Adrenal gland (tissue), 12 donors: ENCODE measurements around the gene LATS2. TPM values are rescaled to one million over a fixed set of nuclear protein-coding genes. Genes with fewer than 3 reads are reported as not detected.

Experiments
- DNase-seq, 7 donors: peaks; one replicate each; pipeline ENCODE4 v3.0.0-alpha.2; 2019 to 2020
- H3K27ac ChIP-seq, 5 donors: fragments of 200-600 bp; sonication (generic) in 4 of 5; 1 replicate in 3 of 5; 2 replicates in 2 of 5; pipeline versions ENCODE4 v1.5.1 to v1.8.0; 2016 to 2020; ENCODE audit warnings: mild to moderate bottlenecking in 1 of 5
- H3K27me3 ChIP-seq: fragments of 200-600 bp; 2 replicates; pipeline ENCODE4 v1.8.0; 2021
- H3K36me3 ChIP-seq, 2 donors: fragments of 200-600 bp; replicated peaks in 1 of 2; 1 replicate in 1 of 2; 2 replicates in 1 of 2; pipeline versions ENCODE4 v1.5.1 to v1.8.0; 2018 to 2022
- H3K4me1 ChIP-seq, 2 donors: fragments of 200-600 bp; replicated peaks in 1 of 2; 1 replicate in 1 of 2; 2 replicates in 1 of 2; pipeline versions ENCODE4 v1.5.1 to v1.8.0; 2018 to 2021
- H3K4me3 ChIP-seq, 4 donors: fragments of 200-600 bp; sonication (generic) in 3 of 4; one replicate each; pipeline ENCODE4 v1.5.1; 2016 to 2018
- H3K9me3 ChIP-seq, 3 donors: fragments of 200-600 bp; sonication (generic) in 1 of 3; replicated peaks in 1 of 3; 1 replicate in 2 of 3; 2 replicates in 1 of 3; pipeline versions ENCODE4 v1.5.1 to v1.8.0; 2016 to 2021
- POLR2A ChIP-seq, 2 donors: fragments of 450-650 bp; IDR thresholded peaks; one replicate each; pipeline ENCODE4 v1.6.1; 2017; ENCODE audit warnings: antibody characterized with exemption in 2 of 2, mild to moderate bottlenecking in 2 of 2, moderate library complexity in 1 of 2
- WGBS, 4 donors: extraction: QIAGEN DNeasy Blood & Tissue Kit in 2 of 4; methylation state at CpG; one replicate each; pipeline versions ENCODE4 v1.1.5 to v1.1.7; 2013 to 2017; 5-methylcytosine and 5-hydroxymethylcytosine counted together
- intact Hi-C, 2 donors: fragments of 100-400 bp; cut with DNase I; formaldehyde crosslinking; loops; one replicate each; pipeline versions ENCODE4 v1.14.1 to v1.15.0; 2022 to 2023
- polyA plus RNA-seq, 3 donors: library from polyadenylated mRNA; stranded (reverse); fragments of 200-250 nt in 2 of 3; fragments of 350-450 nt in 1 of 3; fragmentation: Illumina TruSeq in 1 of 3; extraction: RNeasy Lipid Tissue Mini Kit (QIAGEN cat#74804) in 1 of 3; gene quantifications; one replicate each; pipeline ENCODE4 v1.2.3, GENCODE V29; 2013 to 2014
- total RNA-seq, 9 donors: library from RNA; depleted of rRNA in 4 of 9; stranded (reverse); fragments of >200 nt in 4 of 9; fragments of 120-200 nt in 1 of 9; fragmentation: NEBNext Ultra II Directional in 1 of 9; extraction: Animal tissue kit (Norgen Biotek cat#: 25700) in 1 of 9; gene quantifications; one replicate each; pipeline versions ENCODE4 v1.1.0 to v1.2.4, GENCODE V29; 2013 to 2023
- TF ChIP-seq, protein P1 (sequence below), 6 experiments: fragments of 450-650 bp in 4 of 6; fragments of 200-600 bp in 2 of 6; sonication (generic) in 1 of 6; IDR thresholded peaks; 1 replicate in 5 of 6; 2 replicates in 1 of 6; pipeline versions ENCODE4 v1.5.1 to v1.8.0; 2016 to 2021; ENCODE audit warnings: antibody characterized with exemption in 6 of 6, mild to moderate bottlenecking in 2 of 6, moderate library complexity in 1 of 6
- donor health status: healthy with polysubstance abuse.
- donor health status: Bipolar disorder and iron deficiency.
- donor health status: DM: yes; HTN: yes; CAD: no.
- donor health status: DM: no; HTN: no; CAD: no.
- donor health status: DM: no; HTN: no; CAD: no.
- donor health status: DM: yes; HTN: yes; CAD: no.

The LATS2 gene
- total and polyA plus RNA-seq, 12 donors, result 7.4 to 35.6 (median 23.3) TPM

DNA sequence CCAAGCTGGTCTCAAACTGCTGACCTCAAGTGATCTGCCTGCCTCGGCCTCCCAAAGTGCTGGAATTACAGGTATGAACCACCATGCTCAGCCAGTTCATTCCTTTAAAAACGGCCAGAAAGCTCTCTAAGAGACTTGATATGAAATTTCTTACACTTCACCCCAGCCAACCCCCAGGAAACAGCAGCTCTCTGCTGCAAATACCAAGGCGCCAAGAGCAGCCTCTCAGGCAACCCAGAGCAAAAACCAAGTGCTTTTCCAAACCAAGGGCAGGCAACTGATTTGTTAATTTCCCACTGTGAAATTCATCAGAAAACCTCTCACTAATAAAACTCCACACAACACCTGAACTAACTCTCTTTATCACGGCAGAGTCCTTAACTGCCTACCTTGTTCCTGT lies 44.9 kb downstream of the LATS2 start:
- H3K36me3 ChIP-seq, result no peaks in the 10 kb centered on the region
- peaks cover 58 to 74% of the 10 kb centered on the region in 2 donors for H3K4me1 ChIP-seq
- H3K4me3 ChIP-seq, result no peak overlapping the region
- intact Hi-C loops, result no loop called here
- H3K27ac ChIP-seq, result peak overlapping the region; percentile 20 to 86 (median 75)
- no peak for TF ChIP-seq POLR2A (IDR thresholded peaks at IDR 0.05)
- TF ChIP-seq, protein P1, sequence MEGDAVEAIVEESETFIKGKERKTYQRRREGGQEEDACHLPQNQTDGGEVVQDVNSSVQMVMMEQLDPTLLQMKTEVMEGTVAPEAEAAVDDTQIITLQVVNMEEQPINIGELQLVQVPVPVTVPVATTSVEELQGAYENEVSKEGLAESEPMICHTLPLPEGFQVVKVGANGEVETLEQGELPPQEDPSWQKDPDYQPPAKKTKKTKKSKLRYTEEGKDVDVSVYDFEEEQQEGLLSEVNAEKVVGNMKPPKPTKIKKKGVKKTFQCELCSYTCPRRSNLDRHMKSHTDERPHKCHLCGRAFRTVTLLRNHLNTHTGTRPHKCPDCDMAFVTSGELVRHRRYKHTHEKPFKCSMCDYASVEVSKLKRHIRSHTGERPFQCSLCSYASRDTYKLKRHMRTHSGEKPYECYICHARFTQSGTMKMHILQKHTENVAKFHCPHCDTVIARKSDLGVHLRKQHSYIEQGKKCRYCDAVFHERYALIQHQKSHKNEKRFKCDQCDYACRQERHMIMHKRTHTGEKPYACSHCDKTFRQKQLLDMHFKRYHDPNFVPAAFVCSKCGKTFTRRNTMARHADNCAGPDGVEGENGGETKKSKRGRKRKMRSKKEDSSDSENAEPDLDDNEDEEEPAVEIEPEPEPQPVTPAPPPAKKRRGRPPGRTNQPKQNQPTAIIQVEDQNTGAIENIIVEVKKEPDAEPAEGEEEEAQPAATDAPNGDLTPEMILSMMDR (IDR thresholded peaks at IDR 0.05), result no peak
- H3K9me3 ChIP-seq, result no peaks in the 10 kb centered on the region
- peak in 1 of 7 donors; percentile 34 for DNase-seq
- no peaks in the 10 kb centered on the region for H3K27me3 ChIP-seq
- 64 to 79% (median 76%) methylated on average over 4 of the region's 4 CpGs for WGBS, 4 donors

- no peaks in the 10 kb centered on the region for H3K27me3 ChIP-seq
- H3K9me3 ChIP-seq, result no peaks in the 10 kb centered on the region
- H3K4me3 ChIP-seq, result no peak overlapping the region
- WGBS, 4 donors, result 60 to 86% (median 84%) methylated on average over 1 of the region's 1 CpG
- H3K27ac ChIP-seq, result peak overlapping the region; percentile 6 to 79 (median 75)
- no peak for TF ChIP-seq POLR2A (IDR thresholded peaks at IDR 0.05)
- TF ChIP-seq, protein P1 (IDR thresholded peaks at IDR 0.05), result no peak
- no peak for DNase-seq
- no peaks in the 10 kb centered on the region for H3K36me3 ChIP-seq
- peaks cover 53 to 74% of the 10 kb centered on the region in 2 donors for H3K4me1 ChIP-seq
- intact Hi-C loops, result no loop called here
Observed at GRCh38 chr13:21015284-21015683, 46.1 kb downstream of the LATS2 start.

GRCh38 chr13:21014502-21015170 lies 46.8 kb downstream of the LATS2 start:
- Histone ChIP-seq H3K4me3 (no peak overlapping the region), H3K27me3 (no peaks in the 10 kb centered on the region), H3K9me3 (no peaks in the 10 kb centered on the region), H3K27ac (peak overlapping the region; percentile 6 to 79 (median 75)), H3K36me3 (no peaks in the 10 kb centered on the region), H3K4me1 (peaks cover 53 to 73% of the 10 kb centered on the region in 2 donors)
- TF ChIP-seq POLR2A (IDR thresholded peaks at IDR 0.05), result peak in 1 of 2 donors; percentile 48
- TF ChIP-seq, protein P1 (IDR thresholded peaks at IDR 0.05), result no peak
- DNase-seq, result peak; percentile 58 to 88 (median 82)
- intact Hi-C loops, result no loop called here
- WGBS, 4 donors, result 29 to 34% (median 34%) methylated on average over 8 of the region's 8 CpGs

GRCh38 chr13:21014139-21014501 lies 47.3 kb downstream of the LATS2 start:
- H3K27me3 ChIP-seq, result no peaks in the 10 kb centered on the region
- 45 to 53% (median 49%) methylated on average over 6 of the region's 6 CpGs for WGBS, 4 donors
- no peaks in the 10 kb centered on the region for H3K36me3 ChIP-seq
- intact Hi-C loops, result no loop called here
- H3K9me3 ChIP-seq, result no peaks in the 10 kb centered on the region
- peaks cover 53 to 73% of the 10 kb centered on the region in 2 donors for H3K4me1 ChIP-seq
- DNase-seq, result peak in 2 of 7 donors; percentile 28 to 51
- TF ChIP-seq, protein P1 (IDR thresholded peaks at IDR 0.05), result no peak
- no peak for TF ChIP-seq POLR2A (IDR thresholded peaks at IDR 0.05)
- H3K27ac ChIP-seq, result peak overlapping the region in 4 of 5 donors; percentile 68 to 79 (median 76)
- no peak overlapping the region for H3K4me3 ChIP-seq
